ENCODE data around the gene ARHGEF39.

Gene ARHGEF39

GRCh38 chr9:35696520-35697215 lies 31.7 kb upstream of the ARHGEF39 start:
- Histone ChIP-seq H3K36me3 (replicated peaks; ENCODE audit: insufficient read depth, low read length) (0 out of 2 replicates have a peak, but pooled peaks cover 2% of the 10 kb centered on the region), H3K9ac (ENCODE audit: low read length) (no peak overlapping the region), H3K4me3 (ENCODE audit: low read length) (no peak overlapping the region), H3K9me2 (replicated peaks; ENCODE audit: insufficient read depth, low read length) (no peaks in the 10 kb centered on the region), H3K9me3 (replicated peaks; ENCODE audit: insufficient read depth, low read length) (no peaks in the 10 kb centered on the region), H4K20me1 (ENCODE audit: insufficient read depth, low read length) (no peaks in the 10 kb centered on the region), H3F3A (ENCODE audit: insufficient read depth, low read length) (no peaks in the 10 kb centered on the region), H3K27ac (ENCODE audit: low read length) (no peak overlapping the region), H3K4me1 (ENCODE audit: low read length) (no peaks in the 10 kb centered on the region), H3K79me2 (ENCODE audit: low read length) (no peaks in the 10 kb centered on the region), H3K4me2 (ENCODE audit: low read depth, low read length) (no peak overlapping the region), H2AFZ (ENCODE audit: low read length) (no peak overlapping the region), H3K27me3 (replicated peaks; ENCODE audit: insufficient read depth, low read length) (no peaks in the 10 kb centered on the region)
- no peak for TF ChIP-seq EZH2 (optimal IDR thresholded peaks at IDR 0.05; ENCODE audit: low read depth, low read length)
- TF ChIP-seq CTCF (IDR thresholded peaks at IDR 0.05; ENCODE audit: low read length): peak; percentile 92
- DNase-seq: peak; percentile 51

GRCh38 chr9:35695943-35696401 lies 31.0 kb upstream of the ARHGEF39 start:
- Histone ChIP-seq H3K4me2 (ENCODE audit: low read depth, low read length) (no peak overlapping the region), H4K20me1 (ENCODE audit: insufficient read depth, low read length) (no peaks in the 10 kb centered on the region), H3K79me2 (ENCODE audit: low read length) (no peaks in the 10 kb centered on the region), H3F3A (ENCODE audit: insufficient read depth, low read length) (no peaks in the 10 kb centered on the region), H2AFZ (ENCODE audit: low read length) (no peak overlapping the region), H3K27ac (ENCODE audit: low read length) (no peak overlapping the region), H3K4me1 (ENCODE audit: low read length) (no peaks in the 10 kb centered on the region), H3K9me2 (replicated peaks; ENCODE audit: insufficient read depth, low read length) (no peaks in the 10 kb centered on the region), H3K9me3 (replicated peaks; ENCODE audit: insufficient read depth, low read length) (no peaks in the 10 kb centered on the region), H3K36me3 (replicated peaks; ENCODE audit: insufficient read depth, low read length) (no peaks in the 10 kb centered on the region), H3K27me3 (replicated peaks; ENCODE audit: insufficient read depth, low read length) (0 out of 2 replicates have a peak, but pooled peaks cover 4% of the 10 kb centered on the region), H3K9ac (ENCODE audit: low read length) (no peak overlapping the region), H3K4me3 (ENCODE audit: low read length) (no peak overlapping the region)
- DNase-seq: no peak
- TF ChIP-seq CTCF (IDR thresholded peaks at IDR 0.05; ENCODE audit: low read length): no peak
- no peak for TF ChIP-seq EZH2phosphoT487 (IDR thresholded peaks at IDR 0.05; ENCODE audit: low read length)
- TF ChIP-seq EZH2 (optimal IDR thresholded peaks at IDR 0.05; ENCODE audit: low read depth, low read length): no peak

- no peak overlapping the region for H3K4me2 ChIP-seq (ENCODE audit: low read depth, low read length)
- no peaks in the 10 kb centered on the region for H3K36me3 ChIP-seq (replicated peaks; ENCODE audit: insufficient read depth, low read length)
- H3K4me3 ChIP-seq (ENCODE audit: low read length): no peak overlapping the region
- no peak overlapping the region for H3K9ac ChIP-seq (ENCODE audit: low read length)
- no peaks in the 10 kb centered on the region for H3F3A ChIP-seq (ENCODE audit: insufficient read depth, low read length)
- H3K27me3 ChIP-seq (replicated peaks; ENCODE audit: insufficient read depth, low read length): 0 out of 2 replicates have a peak, but pooled peaks cover 4% of the 10 kb centered on the region
- H3K9me2 ChIP-seq (replicated peaks; ENCODE audit: insufficient read depth, low read length): no peaks in the 10 kb centered on the region
- no peaks in the 10 kb centered on the region for H3K79me2 ChIP-seq (ENCODE audit: low read length)
- no peaks in the 10 kb centered on the region for H3K9me3 ChIP-seq (replicated peaks; ENCODE audit: insufficient read depth, low read length)
- no peaks in the 10 kb centered on the region for H4K20me1 ChIP-seq (ENCODE audit: insufficient read depth, low read length)
- H3K4me1 ChIP-seq (ENCODE audit: low read length): no peaks in the 10 kb centered on the region
- DNase-seq: no peak
- TF ChIP-seq EZH2phosphoT487 (IDR thresholded peaks at IDR 0.05; ENCODE audit: low read length) (no peak), EZH2 (optimal IDR thresholded peaks at IDR 0.05; ENCODE audit: low read depth, low read length) (no peak)
- H2AFZ ChIP-seq (ENCODE audit: low read length): no peak overlapping the region
- no peak overlapping the region for H3K27ac ChIP-seq (ENCODE audit: low read length)
Observed at GRCh38 chr9:35691757-35692301, 26.8 kb upstream of the ARHGEF39 start.

- Histone ChIP-seq H3K27ac (ENCODE audit: low read length) (no peak overlapping the region), H3F3A (ENCODE audit: insufficient read depth, low read length) (no peaks in the 10 kb centered on the region), H3K79me2 (ENCODE audit: low read length) (no peaks in the 10 kb centered on the region), H3K9me3 (replicated peaks; ENCODE audit: insufficient read depth, low read length) (no peaks in the 10 kb centered on the region), H4K20me1 (ENCODE audit: insufficient read depth, low read length) (no peaks in the 10 kb centered on the region), H2AFZ (ENCODE audit: low read length) (peak overlapping the region; percentile 98; the same call in 1 of the 2 replicates), H3K4me3 (ENCODE audit: low read length) (no peak overlapping the region), H3K9me2 (replicated peaks; ENCODE audit: insufficient read depth, low read length) (no peaks in the 10 kb centered on the region), H3K27me3 (replicated peaks; ENCODE audit: insufficient read depth, low read length) (0 out of 2 replicates have a peak, but pooled peaks cover 4% of the 10 kb centered on the region), H3K4me2 (ENCODE audit: low read depth, low read length) (peak overlapping the region; percentile 95; the same call in 1 of the 2 replicates), H3K9ac (ENCODE audit: low read length) (no peak overlapping the region), H3K36me3 (replicated peaks; ENCODE audit: insufficient read depth, low read length) (no peaks in the 10 kb centered on the region), H3K4me1 (ENCODE audit: low read length) (no peaks in the 10 kb centered on the region)
- no peak for TF ChIP-seq CTCF (IDR thresholded peaks at IDR 0.05; ENCODE audit: low read length)
- no peak for TF ChIP-seq EZH2phosphoT487 (IDR thresholded peaks at IDR 0.05; ENCODE audit: low read length)
- TF ChIP-seq EZH2 (optimal IDR thresholded peaks at IDR 0.05; ENCODE audit: low read depth, low read length): no peak
- no peak for DNase-seq
Observed at GRCh38 chr9:35691334-35691650, 26.3 kb upstream of the ARHGEF39 start.

Measured in MM.1S (cell line).